NB4 (cell line): ENCODE measurements around the gene ZNF138.

Source experiments
- DNase-seq: peaks from one replicate; pipeline ENCODE4 v3.0.0; 2010; ENCODE audit warnings: low read depth
- H3K4me3 ChIP-seq: one replicate; pipeline ENCODE4 v1.5.1; 2011; ENCODE audit warnings: mild to moderate bottlenecking, low read depth, low read length, moderate library complexity
- CTCF ChIP-seq: IDR thresholded peaks from one replicate; pipeline ENCODE4 v1.5.1; 2012; ENCODE audit warnings: low read depth, low read length
- MYC ChIP-seq: IDR thresholded peaks from 2 replicates; pipeline ENCODE4 v1.6.1; 2011; ENCODE audit warnings: low read depth, low read length
- POLR2A ChIP-seq: IDR thresholded peaks from 2 replicates; pipeline ENCODE4 v1.6.1; 2011; ENCODE audit warnings: mild to moderate bottlenecking; ENCODE audit not compliant: insufficient read length; ENCODE audit errors: extremely low read depth
- TF ChIP-seq, protein P1 (sequence below): IDR thresholded peaks from 2 replicates; pipeline ENCODE4 v1.6.1; 2011; ENCODE audit warnings: low read depth, low read length

Gene ZNF138

DNA sequence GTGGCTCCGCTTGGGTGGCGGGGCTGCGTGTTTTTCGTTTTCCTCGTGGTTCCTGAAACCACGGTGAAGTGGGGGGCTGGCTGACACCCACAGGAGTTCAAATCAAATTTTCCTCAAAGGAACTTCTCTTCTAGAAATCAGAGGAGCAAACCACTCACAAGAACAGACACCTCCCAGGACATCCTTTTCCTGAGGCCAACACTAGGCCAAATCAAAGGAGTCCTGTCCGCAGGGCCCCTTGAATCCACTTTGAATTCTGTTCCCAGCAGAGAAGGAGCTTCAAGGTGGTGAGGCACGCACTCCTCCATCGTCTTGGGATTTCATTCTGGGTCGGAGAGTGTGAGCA lies 78.9 kb downstream of the ZNF138 start:
- H3K4me3 ChIP-seq = no peak overlapping the region
- no peak for DNase-seq
- no peak for TF ChIP-seq MYC
- TF ChIP-seq CTCF = no peak
- TF ChIP-seq POLR2A = no peak
- TF ChIP-seq, protein P1, sequence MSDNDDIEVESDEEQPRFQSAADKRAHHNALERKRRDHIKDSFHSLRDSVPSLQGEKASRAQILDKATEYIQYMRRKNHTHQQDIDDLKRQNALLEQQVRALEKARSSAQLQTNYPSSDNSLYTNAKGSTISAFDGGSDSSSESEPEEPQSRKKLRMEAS = no peak

DNA sequence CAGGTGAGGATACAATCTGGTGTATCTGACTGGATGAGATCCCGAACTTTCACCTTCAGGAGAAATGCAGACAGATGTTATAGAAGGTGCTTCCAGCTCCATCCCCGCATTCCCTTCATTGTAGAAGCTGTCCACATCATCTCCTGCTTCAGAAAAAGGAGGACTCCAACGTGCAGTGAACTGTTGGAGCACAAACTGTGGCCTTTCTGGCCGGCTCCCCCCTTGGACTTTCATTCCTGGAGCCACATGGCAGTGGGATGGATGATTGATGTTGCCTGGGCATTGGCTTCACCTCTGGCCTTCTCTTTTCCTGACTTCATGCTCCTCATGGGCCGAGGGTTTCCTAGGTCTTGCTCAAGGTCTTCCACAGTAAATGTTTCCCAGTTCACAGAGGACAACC lies 79.3 kb downstream of the ZNF138 start:
- no peak overlapping the region for H3K4me3 ChIP-seq
- no peak for DNase-seq

GRCh38 chr7:64874114-64874513 lies 79.9 kb downstream of the ZNF138 start:
- no peak for DNase-seq
- TF ChIP-seq, protein P1 = no peak
- TF ChIP-seq POLR2A (no peak), MYC (no peak), CTCF (no peak)
- no peak overlapping the region for H3K4me3 ChIP-seq

More for the DNA sequence above, 79.3 kb downstream of the ZNF138 start:
- TF ChIP-seq, protein P1 = no peak
- TF ChIP-seq CTCF (no peak), MYC (no peak), POLR2A (no peak)

GRCh38 chr7:64874562-64875250 lies 80.5 kb downstream of the ZNF138 start:
- no peak overlapping the region for H3K4me3 ChIP-seq

GRCh38 chr7:64875258-64875657 lies 81.0 kb downstream of the ZNF138 start:
- no peak for TF ChIP-seq POLR2A
- TF ChIP-seq CTCF = no peak
- TF ChIP-seq, protein P1 = no peak
- no peak for TF ChIP-seq MYC
- H3K4me3 ChIP-seq = no peak overlapping the region
- no peak for DNase-seq

More at GRCh38 chr7:64874562-64875250, 80.5 kb downstream of the ZNF138 start:
- TF ChIP-seq MYC (no peak), POLR2A (no peak)
- TF ChIP-seq, protein P1 = no peak
- no peak for DNase-seq

- TF ChIP-seq, protein P1 = no peak
- no peak overlapping the region for H3K4me3 ChIP-seq
- DNase-seq = no peak
These were observed 81.6 kb downstream of the ZNF138 start for GRCh38 chr7:64875658-64876406.
